ENCODE measurements around the gene GFAP.

GFAP gene

DNA sequence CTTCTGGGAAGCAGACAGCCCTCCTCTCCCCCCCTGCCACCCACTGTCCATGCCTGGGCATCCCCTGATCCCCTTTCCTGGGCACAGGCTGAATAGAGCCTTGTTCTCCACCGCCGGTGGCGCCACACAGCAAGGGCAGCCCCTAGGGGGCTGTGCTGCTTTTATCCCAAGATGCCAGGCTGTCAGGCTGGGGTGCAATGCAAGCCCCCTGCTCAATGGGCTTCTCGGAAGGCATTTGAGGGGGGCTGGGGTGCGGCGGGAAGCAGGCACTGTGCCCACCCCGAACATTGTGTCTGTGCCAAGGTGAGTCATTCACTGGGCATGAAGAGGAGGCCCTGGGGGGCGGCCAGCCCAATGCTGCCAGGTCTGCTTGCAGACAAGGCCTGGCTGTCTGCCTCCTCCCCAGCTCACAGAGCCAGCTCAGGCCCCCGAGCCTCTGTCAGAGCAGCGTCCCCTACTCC is 1.5 kb upstream of the GFAP start (continued):
- TF ChIP-seq, protein P1, sequence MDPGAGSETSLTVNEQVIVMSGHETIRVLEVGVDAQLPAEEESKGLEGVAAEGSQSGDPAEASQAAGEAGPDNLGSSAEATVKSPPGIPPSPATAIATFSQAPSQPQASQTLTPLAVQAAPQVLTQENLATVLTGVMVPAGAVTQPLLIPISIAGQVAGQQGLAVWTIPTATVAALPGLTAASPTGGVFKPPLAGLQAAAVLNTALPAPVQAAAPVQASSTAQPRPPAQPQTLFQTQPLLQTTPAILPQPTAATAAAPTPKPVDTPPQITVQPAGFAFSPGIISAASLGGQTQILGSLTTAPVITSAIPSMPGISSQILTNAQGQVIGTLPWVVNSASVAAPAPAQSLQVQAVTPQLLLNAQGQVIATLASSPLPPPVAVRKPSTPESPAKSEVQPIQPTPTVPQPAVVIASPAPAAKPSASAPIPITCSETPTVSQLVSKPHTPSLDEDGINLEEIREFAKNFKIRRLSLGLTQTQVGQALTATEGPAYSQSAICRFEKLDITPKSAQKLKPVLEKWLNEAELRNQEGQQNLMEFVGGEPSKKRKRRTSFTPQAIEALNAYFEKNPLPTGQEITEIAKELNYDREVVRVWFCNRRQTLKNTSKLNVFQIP (CRISPR knock-in tag; IDR thresholded peaks at IDR 0.05; ENCODE audit: borderline replicate concordance, low read depth): no peak
- TF ChIP-seq TCF4 (CRISPR knock-in tag; IDR thresholded peaks at IDR 0.05; ENCODE audit: borderline replicate concordance) (no peak), CSRNP3 (CRISPR knock-in tag; IDR thresholded peaks at IDR 0.05) (no peak), OSR1 (CRISPR knock-in tag; IDR thresholded peaks at IDR 0.05) (no peak)

DNA sequence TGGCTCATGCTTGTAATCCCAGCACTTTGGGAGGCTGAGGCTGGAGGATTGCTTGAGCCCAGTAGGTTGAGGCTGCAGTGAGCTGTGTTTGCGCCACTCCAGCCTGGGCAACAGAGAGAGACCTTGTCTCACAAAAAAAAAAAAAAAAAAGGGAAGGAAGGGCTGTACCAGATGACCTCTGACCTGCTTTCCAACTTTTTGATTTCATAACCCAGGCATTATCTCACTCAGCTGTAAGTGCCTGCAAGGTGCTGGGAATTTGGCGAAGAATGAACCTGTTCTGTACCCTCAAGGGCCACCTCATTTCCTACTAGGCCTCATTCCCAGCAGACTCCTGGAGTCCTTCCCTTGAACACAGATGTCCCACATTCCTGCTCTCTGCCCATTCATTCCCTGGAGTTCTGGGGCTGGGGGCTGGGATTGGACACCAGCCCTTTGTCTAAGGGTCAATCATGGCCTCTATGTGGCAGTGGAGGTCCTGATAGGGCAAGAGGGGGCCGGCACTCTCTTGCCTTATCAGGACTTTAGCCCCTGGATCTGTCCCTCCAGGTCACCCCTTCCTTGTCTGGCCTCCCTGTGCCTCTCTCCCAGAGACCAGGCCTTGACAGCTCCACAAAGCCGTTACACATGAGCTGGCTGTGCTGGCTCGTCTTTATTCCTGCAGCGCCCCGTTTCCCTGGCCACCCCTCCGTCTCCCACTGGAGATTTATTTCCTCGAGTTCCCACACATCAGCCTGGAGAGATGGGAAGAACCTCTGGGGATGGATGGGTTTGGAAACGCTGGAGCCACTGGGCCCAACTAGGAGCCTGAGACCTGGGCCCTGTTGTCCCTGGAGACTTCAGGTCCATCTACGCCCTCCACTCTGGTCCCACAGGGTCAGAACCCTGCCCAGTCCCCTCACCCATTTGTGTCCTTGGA is 821 bp upstream of the GFAP start:
- no peak for TF ChIP-seq GLIS3 (CRISPR knock-in tag; IDR thresholded peaks at IDR 0.05)
- TF ChIP-seq, protein P2, sequence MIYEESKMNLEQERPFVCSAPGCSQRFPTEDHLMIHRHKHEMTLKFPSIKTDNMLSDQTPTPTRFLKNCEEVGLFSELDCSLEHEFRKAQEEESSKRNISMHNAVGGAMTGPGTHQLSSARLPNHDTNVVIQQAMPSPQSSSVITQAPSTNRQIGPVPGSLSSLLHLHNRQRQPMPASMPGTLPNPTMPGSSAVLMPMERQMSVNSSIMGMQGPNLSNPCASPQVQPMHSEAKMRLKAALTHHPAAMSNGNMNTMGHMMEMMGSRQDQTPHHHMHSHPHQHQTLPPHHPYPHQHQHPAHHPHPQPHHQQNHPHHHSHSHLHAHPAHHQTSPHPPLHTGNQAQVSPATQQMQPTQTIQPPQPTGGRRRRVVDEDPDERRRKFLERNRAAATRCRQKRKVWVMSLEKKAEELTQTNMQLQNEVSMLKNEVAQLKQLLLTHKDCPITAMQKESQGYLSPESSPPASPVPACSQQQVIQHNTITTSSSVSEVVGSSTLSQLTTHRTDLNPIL (CRISPR knock-in tag; IDR thresholded peaks at IDR 0.05; ENCODE audit: low read depth): no peak
- TF ChIP-seq ZC3H10 (CRISPR knock-in tag; IDR thresholded peaks at IDR 0.05): no peak
- no peak for TF ChIP-seq ESRRG (CRISPR knock-in tag; IDR thresholded peaks at IDR 0.05)
- no peak for TF ChIP-seq ZNF565 (CRISPR knock-in tag; conservative IDR thresholded peaks at IDR 0.05; ENCODE audit: low read depth)
- no peak for TF ChIP-seq CSDC2 (CRISPR knock-in tag; IDR thresholded peaks at IDR 0.05)
- no peak for TF ChIP-seq TOX (CRISPR knock-in tag; IDR thresholded peaks at IDR 0.05; ENCODE audit: borderline replicate concordance)
- no peak for TF ChIP-seq CSRNP3 (CRISPR knock-in tag; IDR thresholded peaks at IDR 0.05)
- no peak for TF ChIP-seq ZFP3 (CRISPR knock-in tag; IDR thresholded peaks at IDR 0.05)
- TF ChIP-seq BACH2 (CRISPR knock-in tag; IDR thresholded peaks at IDR 0.05; ENCODE audit: borderline replicate concordance): no peak
- no peak for TF ChIP-seq ZNF70 (CRISPR knock-in tag; IDR thresholded peaks at IDR 0.05)
- TF ChIP-seq ARNTL (CRISPR knock-in tag; IDR thresholded peaks at IDR 0.05; ENCODE audit: borderline replicate concordance, low read depth): no peak
- no peak for TF ChIP-seq ZNF8 (CRISPR knock-in tag; IDR thresholded peaks at IDR 0.05)
- TF ChIP-seq, protein P1 (CRISPR knock-in tag; IDR thresholded peaks at IDR 0.05; ENCODE audit: borderline replicate concordance, low read depth): no peak
- no peak for TF ChIP-seq ISL1 (CRISPR knock-in tag; IDR thresholded peaks at IDR 0.05)
- no peak for TF ChIP-seq TSHZ2 (CRISPR knock-in tag; IDR thresholded peaks at IDR 0.05)
- TF ChIP-seq RARB (CRISPR knock-in tag; IDR thresholded peaks at IDR 0.05): no peak
- no peak for TF ChIP-seq ZFP30 (CRISPR knock-in tag; IDR thresholded peaks at IDR 0.05)
- no peak for TF ChIP-seq TCF4 (CRISPR knock-in tag; IDR thresholded peaks at IDR 0.05; ENCODE audit: borderline replicate concordance)
- peak; percentile 5; the same call in 2 of the 3 replicates for ATAC-seq
